GM19239 (cell line): Measurements from ENCODE around the gene CSF2.

ENCODE experiments used
- DNase-seq: peaks from one replicate; pipeline ENCODE4 v3.0.0; 2011; ENCODE audit warnings: low spot score; ENCODE audit not compliant: insufficient read length
- FAIRE-seq: peaks from 2 replicates; lab custom pipeline; 2011; peaks lifted over from hg19 to GRCh38; lab: Jason Lieb, UNC

The CSF2 gene

DNA sequence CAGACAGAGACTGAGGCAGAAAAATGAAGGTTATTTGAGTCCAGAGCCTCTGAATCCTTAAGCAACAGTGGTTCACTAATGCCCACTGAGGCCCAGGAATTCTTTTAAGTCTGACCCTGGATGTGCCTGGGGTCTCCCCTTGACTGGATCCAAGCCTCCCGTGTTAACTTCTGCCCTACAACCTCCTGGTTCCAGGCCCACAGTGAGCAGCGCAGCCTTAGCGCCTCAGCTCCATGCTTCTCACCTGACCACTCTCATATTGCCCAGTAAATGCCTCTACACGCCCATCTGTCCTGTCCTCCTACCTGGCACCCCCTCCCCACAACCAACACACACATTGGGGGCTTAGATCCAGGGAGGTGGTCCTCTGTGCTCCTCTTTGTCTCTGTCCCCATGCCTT lies 6.7 kb upstream of the CSF2 start:
- FAIRE-seq (no peak), DNase-seq (no peak)

DNA sequence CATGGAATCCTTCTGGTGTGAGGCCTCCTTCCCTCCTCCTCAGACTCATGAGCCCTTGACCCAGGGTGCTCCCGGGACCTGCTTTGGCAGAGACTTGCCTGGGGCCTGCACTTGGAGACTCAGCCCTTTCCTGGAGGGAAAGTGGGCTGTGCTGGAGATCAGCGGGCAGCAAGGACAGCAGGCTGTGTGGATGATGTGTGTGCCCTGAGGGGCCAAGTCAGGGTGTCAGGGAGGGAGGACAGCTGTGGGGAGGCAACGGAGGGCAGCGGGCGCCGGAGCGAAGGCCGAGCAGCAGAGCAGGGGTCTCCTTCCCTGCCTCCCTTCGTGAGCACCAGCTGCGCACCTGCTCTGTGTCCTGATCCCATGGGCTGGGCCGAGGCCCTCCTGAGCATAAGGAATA lies 6.1 kb upstream of the CSF2 start:
- FAIRE-seq (no peak), DNase-seq (no peak)

- no peak for FAIRE-seq
- DNase-seq = no peak
Observed at GRCh38 chr5:132067941-132068808, 5.4 kb upstream of the CSF2 start.

DNA sequence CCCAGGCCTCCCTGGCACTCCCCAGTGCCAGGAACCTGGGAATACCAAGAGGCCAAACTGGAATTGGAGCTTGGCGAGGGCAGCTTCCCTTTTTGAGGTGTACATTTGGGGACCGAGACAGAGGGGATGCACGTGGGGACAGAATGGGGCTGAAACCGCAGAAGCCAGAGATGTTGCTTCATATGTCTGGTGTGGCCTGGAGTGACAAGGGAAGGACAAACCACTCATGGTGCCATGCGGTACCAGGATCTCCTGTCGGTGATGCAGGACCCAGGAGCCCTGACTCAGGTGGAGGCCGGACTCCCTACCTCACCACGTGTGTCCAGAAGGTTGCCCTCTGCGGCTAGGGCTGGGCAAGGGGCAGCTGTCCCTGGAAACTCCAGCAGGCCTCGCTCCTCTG lies 4.0 kb upstream of the CSF2 start:
- no peak for FAIRE-seq
- no peak for DNase-seq

- FAIRE-seq (no peak), DNase-seq (no peak)
Observed at GRCh38 chr5:132069994-132070393, 3.6 kb upstream of the CSF2 start.

- DNase-seq (no peak), FAIRE-seq (no peak)
Observed at GRCh38 chr5:132070460-132071337, 2.9 kb upstream of the CSF2 start.

- FAIRE-seq (no peak), DNase-seq (no peak)
Observed at GRCh38 chr5:132071338-132071707, 2.3 kb upstream of the CSF2 start.

- FAIRE-seq (no peak), DNase-seq (no peak)
Observed at GRCh38 chr5:132072070-132072469, 1.5 kb upstream of the CSF2 start.

DNA sequence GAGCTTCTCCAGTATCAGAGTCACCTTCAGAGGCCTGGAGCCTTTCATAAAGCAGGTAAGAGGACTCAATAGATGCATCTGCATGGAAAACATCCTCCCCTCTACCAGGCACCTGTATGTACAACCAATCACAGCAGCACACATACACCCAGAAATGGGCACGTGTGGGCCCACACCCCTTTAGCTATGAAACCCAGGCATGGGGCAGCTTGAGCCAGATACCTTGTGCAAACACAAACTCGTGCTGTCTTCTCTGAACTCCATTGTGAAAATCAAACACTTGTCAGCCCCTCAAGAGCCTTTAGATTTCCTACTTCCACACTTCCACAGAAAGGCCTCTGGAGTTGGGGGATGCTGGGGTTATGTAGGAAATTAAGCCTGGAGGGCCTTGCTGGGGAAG lies 1.1 kb upstream of the CSF2 start:
- no peak for FAIRE-seq
- no peak for DNase-seq

- FAIRE-seq = no peak
- no peak for DNase-seq
Observed at GRCh38 chr5:132074091-132074771, 642 bp downstream of the CSF2 start.

- FAIRE-seq (no peak), DNase-seq (no peak)
Observed at GRCh38 chr5:132074772-132075718, 1.5 kb downstream of the CSF2 start.

GRCh38 chr5:132075719-132076077 lies 2.1 kb downstream of the CSF2 start:
- DNase-seq = no peak
- FAIRE-seq = no peak

GRCh38 chr5:132076202-132076830 lies 2.7 kb downstream of the CSF2 start:
- no peak for DNase-seq
- FAIRE-seq = no peak

DNA sequence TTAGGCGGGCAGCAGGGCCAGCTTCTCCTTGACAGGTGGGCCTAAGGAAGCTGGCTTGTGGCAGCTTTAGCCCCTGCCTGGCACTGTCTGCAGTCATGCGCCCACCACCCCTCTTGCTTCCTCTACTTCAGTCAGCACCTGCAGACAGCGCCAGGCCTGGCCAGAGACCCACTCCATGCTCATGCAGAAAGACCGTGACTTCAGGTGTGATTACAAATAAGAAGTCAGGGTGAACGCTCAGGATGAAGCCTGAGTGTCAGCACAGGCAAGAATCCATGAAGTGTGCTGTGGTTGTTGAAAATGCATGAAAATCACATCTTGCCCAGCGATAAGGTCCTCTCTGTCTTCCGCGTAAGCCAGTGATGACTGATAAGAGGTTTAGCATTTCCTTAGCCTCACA lies 3.4 kb downstream of the CSF2 start:
- DNase-seq (no peak), FAIRE-seq (no peak)

- DNase-seq (no peak), FAIRE-seq (no peak)
Observed at GRCh38 chr5:132079081-132079480, 5.5 kb downstream of the CSF2 start.

DNA sequence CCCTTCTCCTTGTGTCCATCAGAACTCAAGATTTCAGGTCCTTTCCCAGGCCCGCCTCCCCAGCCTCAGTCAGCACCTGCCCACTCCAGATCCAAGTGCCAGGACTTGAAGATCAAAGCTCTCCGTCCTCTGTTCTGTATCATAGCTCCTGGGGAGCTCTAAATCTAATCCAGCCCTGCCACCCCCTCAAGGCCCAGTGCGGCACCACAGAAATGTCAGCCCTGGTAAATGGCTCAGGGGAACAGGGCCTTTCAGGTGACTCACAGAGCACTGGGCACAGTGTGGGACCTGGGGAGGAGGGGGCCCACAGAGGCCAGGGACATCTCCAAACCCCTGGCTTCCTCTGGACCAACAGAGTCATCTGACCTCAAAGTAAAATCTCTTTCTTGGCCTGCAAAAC lies 6.0 kb downstream of the CSF2 start:
- DNase-seq (no peak), FAIRE-seq (no peak)

DNA sequence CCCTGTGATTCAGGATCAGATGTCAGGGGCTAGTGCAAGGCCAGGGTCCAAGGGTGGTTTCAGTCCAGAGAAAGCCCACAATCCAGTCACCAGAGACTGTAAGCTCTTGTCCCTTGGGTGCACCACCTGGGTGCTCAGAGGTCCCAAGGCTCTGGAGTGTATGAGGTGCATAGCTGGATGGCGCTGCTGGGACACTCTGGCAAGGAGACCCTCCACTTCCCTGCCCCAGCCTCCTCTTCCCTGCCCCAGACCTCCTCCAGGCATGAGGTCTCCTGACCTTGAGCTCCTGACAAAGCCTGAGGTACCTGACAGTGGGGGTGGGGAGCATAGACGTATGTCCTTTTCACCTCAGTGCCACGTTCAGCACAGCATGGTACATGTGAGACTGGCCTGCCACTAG lies 7.0 kb downstream of the CSF2 start:
- no peak for FAIRE-seq
- no peak for DNase-seq

- DNase-seq (no peak), FAIRE-seq (no peak)
Observed at GRCh38 chr5:132081458-132081857, 7.9 kb downstream of the CSF2 start.

DNA sequence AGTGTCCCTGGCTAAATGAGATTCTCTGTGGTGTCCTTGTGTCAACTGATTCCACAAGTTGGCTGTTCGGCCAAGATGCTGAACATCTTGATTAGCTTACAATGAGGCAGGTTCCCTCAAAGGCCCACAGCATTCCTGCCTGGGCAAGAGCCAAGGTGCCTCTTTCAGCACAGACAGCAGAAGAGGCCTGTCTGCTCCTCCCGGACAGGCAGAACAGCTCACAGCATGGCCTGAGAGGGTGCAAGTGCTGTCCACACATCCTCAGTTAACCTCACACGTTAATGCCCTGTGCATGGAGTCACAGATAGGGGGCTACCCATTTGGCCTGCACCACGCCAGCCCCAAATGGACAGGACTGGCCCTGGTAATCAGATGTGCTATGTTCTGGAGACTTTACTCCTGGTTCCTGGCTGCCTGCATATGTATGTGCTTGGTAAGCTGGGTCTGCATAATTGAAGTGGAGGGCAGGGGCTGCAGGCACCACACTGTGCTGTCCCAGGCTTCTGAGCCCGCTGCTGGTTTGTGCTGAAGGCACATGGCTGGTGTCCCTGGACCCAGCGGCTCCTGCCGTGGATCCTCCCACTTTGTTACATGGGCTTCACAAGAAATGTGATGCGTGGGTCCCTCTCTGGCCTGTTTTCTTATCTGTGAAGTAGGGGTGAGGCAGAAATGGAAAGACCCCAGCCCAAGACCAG lies 8.9 kb downstream of the CSF2 start:
- no peak for DNase-seq
- no peak for FAIRE-seq
